ENCODE measurements around the gene KCNC4.

- TF ChIP-seq, protein P1, sequence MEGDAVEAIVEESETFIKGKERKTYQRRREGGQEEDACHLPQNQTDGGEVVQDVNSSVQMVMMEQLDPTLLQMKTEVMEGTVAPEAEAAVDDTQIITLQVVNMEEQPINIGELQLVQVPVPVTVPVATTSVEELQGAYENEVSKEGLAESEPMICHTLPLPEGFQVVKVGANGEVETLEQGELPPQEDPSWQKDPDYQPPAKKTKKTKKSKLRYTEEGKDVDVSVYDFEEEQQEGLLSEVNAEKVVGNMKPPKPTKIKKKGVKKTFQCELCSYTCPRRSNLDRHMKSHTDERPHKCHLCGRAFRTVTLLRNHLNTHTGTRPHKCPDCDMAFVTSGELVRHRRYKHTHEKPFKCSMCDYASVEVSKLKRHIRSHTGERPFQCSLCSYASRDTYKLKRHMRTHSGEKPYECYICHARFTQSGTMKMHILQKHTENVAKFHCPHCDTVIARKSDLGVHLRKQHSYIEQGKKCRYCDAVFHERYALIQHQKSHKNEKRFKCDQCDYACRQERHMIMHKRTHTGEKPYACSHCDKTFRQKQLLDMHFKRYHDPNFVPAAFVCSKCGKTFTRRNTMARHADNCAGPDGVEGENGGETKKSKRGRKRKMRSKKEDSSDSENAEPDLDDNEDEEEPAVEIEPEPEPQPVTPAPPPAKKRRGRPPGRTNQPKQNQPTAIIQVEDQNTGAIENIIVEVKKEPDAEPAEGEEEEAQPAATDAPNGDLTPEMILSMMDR (IDR thresholded peaks at IDR 0.05), result no peak
- no peak for TF ChIP-seq POLR2A (IDR thresholded peaks at IDR 0.05)
These were observed 31.4 kb downstream of the KCNC4 start for GRCh38 chr1:110241516-110241915.

Data from body of pancreas (tissue), 4 donors.